HG03439 (cell line): ENCODE data around the gene EXOC3.
"Not testable (repeated sequence)": the region's sequence is repeated elsewhere in the genome, so short reads cannot be mapped to it uniquely, and the experiment has no call there.

ENCODE experiments used
- ATAC-seq: cut with Tn5 transposase; IDR thresholded peaks from one replicate; pipeline ENCODE4 v1.9.1; 2021; ENCODE audit warnings: mild to moderate bottlenecking, moderate library complexity; ENCODE audit not compliant: unreplicated experiment

The EXOC3 gene

GRCh38 chr5:442335-443238 lies at the start of gene EXOC3:
TSS of gene EXOC3 (plus strand) at chr5:443176. CDS start at chr5:446206, 3,030 bp downstream.
- peak; percentile 86 for ATAC-seq

- no peak for ATAC-seq
Measured at GRCh38 chr5:393846-394275, 49.1 kb upstream of the EXOC3 start.

- no peak for ATAC-seq
Measured at GRCh38 chr5:394671-395155, 48.3 kb upstream of the EXOC3 start.

GRCh38 chr5:395156-395920 lies 47.6 kb upstream of the EXOC3 start:
- ATAC-seq: no peak

- no peak for ATAC-seq
Measured at GRCh38 chr5:395921-396530, 47.0 kb upstream of the EXOC3 start.

GRCh38 chr5:396531-396961 lies 46.4 kb upstream of the EXOC3 start:
- no peak for ATAC-seq

GRCh38 chr5:398141-398474 lies 44.9 kb upstream of the EXOC3 start:
- ATAC-seq: not testable (repeated sequence)

GRCh38 chr5:398475-399295 lies 44.3 kb upstream of the EXOC3 start:
- no peak for ATAC-seq

GRCh38 chr5:399296-400281 lies 43.4 kb upstream of the EXOC3 start:
- peak; percentile 78 for ATAC-seq

GRCh38 chr5:400282-401145 lies 42.5 kb upstream of the EXOC3 start:
- ATAC-seq: peak; percentile 1

- ATAC-seq: no peak
Measured at GRCh38 chr5:401146-402034, 41.6 kb upstream of the EXOC3 start.

- ATAC-seq: not testable (repeated sequence)
Measured at GRCh38 chr5:402219-402614, 40.8 kb upstream of the EXOC3 start.

- ATAC-seq: no peak
Measured at GRCh38 chr5:402615-403359, 40.2 kb upstream of the EXOC3 start.

- no peak for ATAC-seq
Measured at GRCh38 chr5:403995-404394, 39.0 kb upstream of the EXOC3 start.

- no peak for ATAC-seq
Measured at GRCh38 chr5:404666-405241, 38.2 kb upstream of the EXOC3 start.

- no peak for ATAC-seq
Measured at GRCh38 chr5:405421-405820, 37.6 kb upstream of the EXOC3 start.
